GM12865 (cell line): ENCODE measurements around the gene PDCL3.

ENCODE experiments used
- DNase-seq: peaks from one replicate; pipeline ENCODE4 v3.0.0; 2010; ENCODE audit warnings: low read depth
- H3K4me3 ChIP-seq: 2 replicates; pipeline ENCODE4 v1.5.1; 2011; ENCODE audit warnings: mild to moderate bottlenecking, low read depth, low read length, control low read depth
- TF ChIP-seq, protein P1 (sequence below): IDR thresholded peaks from 2 replicates; pipeline ENCODE4 v1.5.1; 2011; ENCODE audit warnings: low read length, control low read depth, low read depth, inconsistent platforms; ENCODE audit not compliant: insufficient read depth; ENCODE audit errors: missing control alignments

The PDCL3 gene

DNA sequence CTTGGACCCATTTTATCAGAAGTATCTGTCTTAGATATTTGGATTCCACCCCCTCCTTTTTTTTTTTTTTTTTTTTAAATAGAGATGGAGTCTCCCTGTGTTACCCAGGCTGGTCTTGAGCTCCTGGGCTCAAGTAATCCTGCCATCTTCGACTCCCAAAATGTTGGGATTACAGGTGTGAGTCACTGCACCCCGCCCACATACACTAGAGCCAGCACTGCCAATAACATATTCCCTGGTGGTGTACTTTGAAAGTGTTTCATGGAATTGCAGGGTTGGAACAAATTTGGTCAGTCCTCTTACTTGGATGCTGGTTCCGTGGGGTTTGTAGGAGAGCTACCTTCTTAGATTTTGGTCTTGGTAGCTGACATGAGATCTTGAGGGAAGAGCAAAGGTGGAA is 15.0 kb downstream of the PDCL3 start:
- no peak overlapping the region for H3K4me3 ChIP-seq
- DNase-seq = no peak
- TF ChIP-seq, protein P1, sequence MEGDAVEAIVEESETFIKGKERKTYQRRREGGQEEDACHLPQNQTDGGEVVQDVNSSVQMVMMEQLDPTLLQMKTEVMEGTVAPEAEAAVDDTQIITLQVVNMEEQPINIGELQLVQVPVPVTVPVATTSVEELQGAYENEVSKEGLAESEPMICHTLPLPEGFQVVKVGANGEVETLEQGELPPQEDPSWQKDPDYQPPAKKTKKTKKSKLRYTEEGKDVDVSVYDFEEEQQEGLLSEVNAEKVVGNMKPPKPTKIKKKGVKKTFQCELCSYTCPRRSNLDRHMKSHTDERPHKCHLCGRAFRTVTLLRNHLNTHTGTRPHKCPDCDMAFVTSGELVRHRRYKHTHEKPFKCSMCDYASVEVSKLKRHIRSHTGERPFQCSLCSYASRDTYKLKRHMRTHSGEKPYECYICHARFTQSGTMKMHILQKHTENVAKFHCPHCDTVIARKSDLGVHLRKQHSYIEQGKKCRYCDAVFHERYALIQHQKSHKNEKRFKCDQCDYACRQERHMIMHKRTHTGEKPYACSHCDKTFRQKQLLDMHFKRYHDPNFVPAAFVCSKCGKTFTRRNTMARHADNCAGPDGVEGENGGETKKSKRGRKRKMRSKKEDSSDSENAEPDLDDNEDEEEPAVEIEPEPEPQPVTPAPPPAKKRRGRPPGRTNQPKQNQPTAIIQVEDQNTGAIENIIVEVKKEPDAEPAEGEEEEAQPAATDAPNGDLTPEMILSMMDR = no peak

DNA sequence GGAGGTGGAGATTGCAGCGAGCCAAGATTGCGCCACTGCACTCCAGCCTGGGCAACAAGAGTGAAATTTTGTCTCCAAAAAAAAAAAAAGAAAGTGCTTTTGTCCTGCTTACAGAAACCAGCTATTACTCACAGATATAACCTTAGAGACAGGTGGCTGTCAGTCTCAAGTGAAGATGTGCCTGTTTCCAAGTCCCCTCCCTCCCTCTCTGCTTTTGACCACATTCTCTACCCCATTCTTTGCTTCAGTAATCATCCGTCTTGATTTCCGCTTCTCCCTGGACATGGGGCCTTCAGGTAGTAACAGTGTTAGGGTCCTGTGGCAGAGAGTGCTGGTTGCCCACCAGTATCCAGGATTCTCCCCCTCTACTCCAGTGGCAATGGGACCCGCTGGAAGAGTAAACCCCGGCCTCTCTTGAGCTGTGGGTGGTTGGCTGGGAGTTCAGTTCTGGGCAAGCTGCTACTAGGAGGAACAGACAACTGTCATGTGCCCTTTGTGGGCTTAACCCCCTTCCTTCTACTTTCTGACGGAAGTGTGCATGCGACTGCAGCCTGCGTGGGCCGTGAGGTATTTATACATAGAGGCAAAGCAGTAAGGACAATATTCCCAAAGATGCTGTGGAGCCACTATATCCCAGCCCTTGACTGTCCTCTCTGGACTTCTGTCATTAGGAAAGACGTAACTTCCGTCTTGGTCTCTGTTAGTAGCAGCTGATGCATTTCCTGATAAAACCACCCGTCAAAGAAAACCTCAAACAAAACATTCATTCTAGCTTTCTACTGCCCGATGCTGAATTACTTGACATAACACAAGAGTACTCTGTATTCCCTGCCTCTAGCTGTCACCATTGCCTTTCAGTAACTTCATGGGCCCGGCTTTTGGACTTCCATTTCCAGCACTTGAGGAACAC is 17.8 kb downstream of the PDCL3 start:
- TF ChIP-seq, protein P1 = no peak
- peak overlapping the region; percentile 16; the same call in 1 of the 2 replicates for H3K4me3 ChIP-seq
- peak; percentile 62 for DNase-seq

DNA sequence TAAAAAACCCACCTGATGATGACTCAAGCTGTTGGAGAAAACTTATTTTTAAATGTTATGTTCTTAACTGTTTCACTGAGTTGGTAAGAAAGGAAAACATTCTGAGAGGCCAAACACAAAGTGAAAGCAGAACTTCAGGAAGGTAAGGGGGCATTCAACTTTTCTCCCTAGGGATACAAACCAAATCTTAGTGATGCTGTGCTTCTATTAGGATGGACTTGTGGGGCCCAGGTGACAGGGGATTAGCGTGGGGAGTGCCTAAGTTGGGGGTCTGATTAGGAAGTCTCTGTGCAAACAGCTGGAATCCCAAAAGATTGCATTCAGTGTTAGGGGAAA is 18.5 kb downstream of the PDCL3 start:
- DNase-seq = no peak
- TF ChIP-seq, protein P1 = no peak
- no peak overlapping the region for H3K4me3 ChIP-seq

GRCh38 chr2:100584816-100585215 is 22.0 kb downstream of the PDCL3 start:
- TF ChIP-seq, protein P1 = no peak
- no peak overlapping the region for H3K4me3 ChIP-seq
- DNase-seq = no peak

GRCh38 chr2:100588071-100588786 is 25.4 kb downstream of the PDCL3 start:
- H3K4me3 ChIP-seq = no peak overlapping the region
- TF ChIP-seq, protein P1 = no peak
- peak; percentile 54 for DNase-seq

DNA sequence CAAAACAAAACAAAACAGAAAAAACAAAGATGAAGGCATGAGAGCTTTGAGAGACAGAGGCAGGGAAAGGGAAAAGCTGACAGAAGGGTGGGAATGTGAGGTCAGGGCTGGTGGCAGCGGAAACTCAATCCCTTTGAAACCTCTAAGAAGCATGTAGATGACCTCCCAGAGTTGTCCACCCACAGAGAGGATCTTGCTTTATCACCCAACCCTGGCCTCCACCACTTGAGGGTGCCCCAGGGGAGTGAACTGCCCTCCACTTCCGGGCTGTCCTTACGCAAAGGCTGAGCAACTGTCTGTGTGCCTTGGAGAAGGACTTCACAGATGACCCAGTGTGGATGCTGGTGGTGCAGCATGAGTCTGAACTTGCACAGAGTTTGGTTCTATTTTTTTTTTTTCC is 26.7 kb downstream of the PDCL3 start:
- TF ChIP-seq, protein P1 = no peak
- no peak for DNase-seq
- H3K4me3 ChIP-seq = no peak overlapping the region
